Measurements from ENCODE around the gene GRIN3B.

DNA sequence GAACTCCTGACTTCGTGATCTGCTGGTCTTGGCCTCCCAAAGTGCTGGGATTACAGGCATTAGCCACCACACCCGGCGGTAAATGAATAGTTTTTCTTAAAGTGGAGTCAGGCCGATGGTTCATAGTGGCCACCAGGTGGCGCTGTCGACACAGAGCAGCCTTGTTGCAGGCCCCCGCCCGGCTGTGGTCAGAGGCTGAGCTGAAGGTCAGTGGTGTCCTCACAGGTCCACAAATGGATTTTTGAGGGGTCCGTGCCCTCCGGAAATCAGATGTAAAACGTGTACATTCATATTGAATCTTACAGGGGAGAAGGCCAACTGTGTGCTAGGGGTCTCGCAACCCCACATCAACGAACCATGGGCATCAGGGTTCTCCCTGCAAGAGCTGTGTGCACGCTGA, 29.5 kb upstream of the GRIN3B start:
- TF ChIP-seq NR3C1 (IDR thresholded peaks at IDR 0.05), result no peak
- TF ChIP-seq, protein P1, sequence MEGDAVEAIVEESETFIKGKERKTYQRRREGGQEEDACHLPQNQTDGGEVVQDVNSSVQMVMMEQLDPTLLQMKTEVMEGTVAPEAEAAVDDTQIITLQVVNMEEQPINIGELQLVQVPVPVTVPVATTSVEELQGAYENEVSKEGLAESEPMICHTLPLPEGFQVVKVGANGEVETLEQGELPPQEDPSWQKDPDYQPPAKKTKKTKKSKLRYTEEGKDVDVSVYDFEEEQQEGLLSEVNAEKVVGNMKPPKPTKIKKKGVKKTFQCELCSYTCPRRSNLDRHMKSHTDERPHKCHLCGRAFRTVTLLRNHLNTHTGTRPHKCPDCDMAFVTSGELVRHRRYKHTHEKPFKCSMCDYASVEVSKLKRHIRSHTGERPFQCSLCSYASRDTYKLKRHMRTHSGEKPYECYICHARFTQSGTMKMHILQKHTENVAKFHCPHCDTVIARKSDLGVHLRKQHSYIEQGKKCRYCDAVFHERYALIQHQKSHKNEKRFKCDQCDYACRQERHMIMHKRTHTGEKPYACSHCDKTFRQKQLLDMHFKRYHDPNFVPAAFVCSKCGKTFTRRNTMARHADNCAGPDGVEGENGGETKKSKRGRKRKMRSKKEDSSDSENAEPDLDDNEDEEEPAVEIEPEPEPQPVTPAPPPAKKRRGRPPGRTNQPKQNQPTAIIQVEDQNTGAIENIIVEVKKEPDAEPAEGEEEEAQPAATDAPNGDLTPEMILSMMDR (IDR thresholded peaks at IDR 0.05), result peak; percentile 19; the same call in 2 of the 3 replicates
- no peak for TF ChIP-seq JUN (IDR thresholded peaks at IDR 0.05)
- TF ChIP-seq POLR2A (IDR thresholded peaks at IDR 0.05; ENCODE audit: low read length), result no peak
- TF ChIP-seq ZC3H11A (IDR thresholded peaks at IDR 0.05), result no peak
- TF ChIP-seq EP300 (IDR thresholded peaks at IDR 0.05), result no peak
- TF ChIP-seq KDM1A (IDR thresholded peaks at IDR 0.05; ENCODE audit: low read depth), result no peak

Data from A549 (cell line).